Measurements from ENCODE around the gene TPGS2.

DNA sequence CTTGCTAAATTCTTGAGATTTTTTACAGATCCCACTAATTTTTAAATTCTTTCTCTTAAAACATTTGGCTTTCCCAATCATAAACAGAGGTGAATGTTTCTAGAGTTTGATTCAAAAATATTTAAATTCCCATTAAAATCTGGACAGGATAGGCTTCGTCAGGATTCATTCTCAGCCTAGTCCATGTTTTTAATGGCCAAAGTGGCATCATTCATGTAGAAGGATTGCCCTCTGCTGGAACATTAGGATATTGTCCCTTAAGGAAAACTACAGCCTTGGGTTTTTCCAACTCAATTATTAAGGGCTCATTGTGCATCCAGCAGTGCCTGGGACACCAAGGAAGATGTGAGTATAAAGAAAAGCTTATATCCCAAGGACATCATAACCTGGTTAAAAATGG is 71.7 kb downstream of the TPGS2 start:
- TF ChIP-seq, protein P1, sequence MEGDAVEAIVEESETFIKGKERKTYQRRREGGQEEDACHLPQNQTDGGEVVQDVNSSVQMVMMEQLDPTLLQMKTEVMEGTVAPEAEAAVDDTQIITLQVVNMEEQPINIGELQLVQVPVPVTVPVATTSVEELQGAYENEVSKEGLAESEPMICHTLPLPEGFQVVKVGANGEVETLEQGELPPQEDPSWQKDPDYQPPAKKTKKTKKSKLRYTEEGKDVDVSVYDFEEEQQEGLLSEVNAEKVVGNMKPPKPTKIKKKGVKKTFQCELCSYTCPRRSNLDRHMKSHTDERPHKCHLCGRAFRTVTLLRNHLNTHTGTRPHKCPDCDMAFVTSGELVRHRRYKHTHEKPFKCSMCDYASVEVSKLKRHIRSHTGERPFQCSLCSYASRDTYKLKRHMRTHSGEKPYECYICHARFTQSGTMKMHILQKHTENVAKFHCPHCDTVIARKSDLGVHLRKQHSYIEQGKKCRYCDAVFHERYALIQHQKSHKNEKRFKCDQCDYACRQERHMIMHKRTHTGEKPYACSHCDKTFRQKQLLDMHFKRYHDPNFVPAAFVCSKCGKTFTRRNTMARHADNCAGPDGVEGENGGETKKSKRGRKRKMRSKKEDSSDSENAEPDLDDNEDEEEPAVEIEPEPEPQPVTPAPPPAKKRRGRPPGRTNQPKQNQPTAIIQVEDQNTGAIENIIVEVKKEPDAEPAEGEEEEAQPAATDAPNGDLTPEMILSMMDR (IDR thresholded peaks at IDR 0.05) = peak; percentile 61 to 66 (median 63)
- no peak for TF ChIP-seq POLR2A (IDR thresholded peaks at IDR 0.05)
